Coronary artery (tissue), 2 donors: ENCODE results near the gene FLRT1.

Source experiments
- DNase-seq: peaks from one replicate; pipeline ENCODE4 v3.0.0-alpha.2; 2017; ENCODE audit warnings: low spot score
- H3K27ac ChIP-seq, 2 donors: fragments of 200-600 bp; sonication (generic); one replicate each; pipeline ENCODE4 v1.5.1; 2016 to 2019
- H3K4me3 ChIP-seq: fragments of 200-600 bp; sonication (generic); 2 replicates; pipeline ENCODE4 v1.5.1; 2016; ENCODE audit warnings: mild to moderate bottlenecking, moderate library complexity
- TF ChIP-seq, protein P1 (sequence below): fragments of 200-600 bp; sonication (generic); IDR thresholded peaks from one replicate; pipeline ENCODE4 v1.5.1; 2019; ENCODE audit warnings: antibody characterized with exemption

FLRT1 gene

DNA sequence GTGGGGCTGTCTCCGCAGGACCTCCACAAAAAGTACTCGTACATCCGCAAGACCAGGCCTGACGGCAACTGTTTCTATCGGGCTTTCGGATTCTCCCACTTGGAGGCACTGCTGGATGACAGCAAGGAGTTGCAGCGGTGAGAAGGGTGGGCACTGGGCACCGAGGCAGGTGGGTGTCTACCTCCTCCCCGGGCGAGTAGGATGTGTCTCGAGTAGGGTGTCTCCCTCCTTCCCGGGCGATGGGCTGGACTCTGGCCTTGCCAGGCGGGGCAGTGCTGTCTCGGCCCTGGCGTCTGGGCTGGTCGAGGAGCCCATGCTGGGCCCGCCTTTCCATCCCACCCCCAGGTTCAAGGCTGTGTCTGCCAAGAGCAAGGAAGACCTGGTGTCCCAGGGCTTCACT is 39.2 kb upstream of the FLRT1 start:
- H3K4me3 ChIP-seq: no peak overlapping the region
- no peak overlapping the region for H3K27ac ChIP-seq
- no peak for DNase-seq
- TF ChIP-seq, protein P1, sequence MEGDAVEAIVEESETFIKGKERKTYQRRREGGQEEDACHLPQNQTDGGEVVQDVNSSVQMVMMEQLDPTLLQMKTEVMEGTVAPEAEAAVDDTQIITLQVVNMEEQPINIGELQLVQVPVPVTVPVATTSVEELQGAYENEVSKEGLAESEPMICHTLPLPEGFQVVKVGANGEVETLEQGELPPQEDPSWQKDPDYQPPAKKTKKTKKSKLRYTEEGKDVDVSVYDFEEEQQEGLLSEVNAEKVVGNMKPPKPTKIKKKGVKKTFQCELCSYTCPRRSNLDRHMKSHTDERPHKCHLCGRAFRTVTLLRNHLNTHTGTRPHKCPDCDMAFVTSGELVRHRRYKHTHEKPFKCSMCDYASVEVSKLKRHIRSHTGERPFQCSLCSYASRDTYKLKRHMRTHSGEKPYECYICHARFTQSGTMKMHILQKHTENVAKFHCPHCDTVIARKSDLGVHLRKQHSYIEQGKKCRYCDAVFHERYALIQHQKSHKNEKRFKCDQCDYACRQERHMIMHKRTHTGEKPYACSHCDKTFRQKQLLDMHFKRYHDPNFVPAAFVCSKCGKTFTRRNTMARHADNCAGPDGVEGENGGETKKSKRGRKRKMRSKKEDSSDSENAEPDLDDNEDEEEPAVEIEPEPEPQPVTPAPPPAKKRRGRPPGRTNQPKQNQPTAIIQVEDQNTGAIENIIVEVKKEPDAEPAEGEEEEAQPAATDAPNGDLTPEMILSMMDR: no peak

GRCh38 chr11:63997104-63997700 is 38.5 kb upstream of the FLRT1 start:
- no peak for DNase-seq
- no peak overlapping the region for H3K27ac ChIP-seq
- no peak overlapping the region for H3K4me3 ChIP-seq
- TF ChIP-seq, protein P1: no peak

DNA sequence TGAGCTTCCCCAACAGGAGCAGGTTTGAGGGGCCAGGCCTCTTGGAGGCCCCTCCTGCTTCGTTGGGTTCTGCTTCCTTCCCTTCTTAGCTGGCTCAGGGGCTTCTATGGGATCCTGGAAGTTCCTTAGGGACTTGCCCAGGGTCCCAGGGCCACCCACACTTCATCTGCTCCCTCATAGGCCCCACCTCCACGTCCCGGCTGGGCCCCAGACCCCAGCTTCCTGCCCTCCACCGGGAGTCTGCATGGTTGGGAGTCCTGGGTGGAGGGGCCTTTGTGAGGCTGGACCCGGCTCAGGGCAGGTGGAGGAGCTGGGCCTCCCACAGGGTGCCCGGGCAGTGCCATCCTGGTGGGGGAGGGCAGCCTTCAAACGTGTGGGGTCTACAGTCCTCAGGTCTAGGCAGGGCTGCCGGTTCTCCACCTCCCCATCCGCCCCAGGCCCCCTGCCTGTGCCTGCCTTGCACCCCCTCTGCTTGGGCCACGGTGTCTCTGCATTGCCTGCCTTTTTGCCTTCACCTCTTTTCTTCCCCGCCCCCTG is 37.9 kb upstream of the FLRT1 start:
- TF ChIP-seq, protein P1: no peak
- DNase-seq: no peak
- H3K4me3 ChIP-seq: no peak overlapping the region
- no peak overlapping the region for H3K27ac ChIP-seq

GRCh38 chr11:63998558-63999348 is 37.0 kb upstream of the FLRT1 start:
- H3K27ac ChIP-seq: no peak overlapping the region
- TF ChIP-seq, protein P1: no peak
- DNase-seq: no peak
- peak overlapping the region; percentile 64 for H3K4me3 ChIP-seq

DNA sequence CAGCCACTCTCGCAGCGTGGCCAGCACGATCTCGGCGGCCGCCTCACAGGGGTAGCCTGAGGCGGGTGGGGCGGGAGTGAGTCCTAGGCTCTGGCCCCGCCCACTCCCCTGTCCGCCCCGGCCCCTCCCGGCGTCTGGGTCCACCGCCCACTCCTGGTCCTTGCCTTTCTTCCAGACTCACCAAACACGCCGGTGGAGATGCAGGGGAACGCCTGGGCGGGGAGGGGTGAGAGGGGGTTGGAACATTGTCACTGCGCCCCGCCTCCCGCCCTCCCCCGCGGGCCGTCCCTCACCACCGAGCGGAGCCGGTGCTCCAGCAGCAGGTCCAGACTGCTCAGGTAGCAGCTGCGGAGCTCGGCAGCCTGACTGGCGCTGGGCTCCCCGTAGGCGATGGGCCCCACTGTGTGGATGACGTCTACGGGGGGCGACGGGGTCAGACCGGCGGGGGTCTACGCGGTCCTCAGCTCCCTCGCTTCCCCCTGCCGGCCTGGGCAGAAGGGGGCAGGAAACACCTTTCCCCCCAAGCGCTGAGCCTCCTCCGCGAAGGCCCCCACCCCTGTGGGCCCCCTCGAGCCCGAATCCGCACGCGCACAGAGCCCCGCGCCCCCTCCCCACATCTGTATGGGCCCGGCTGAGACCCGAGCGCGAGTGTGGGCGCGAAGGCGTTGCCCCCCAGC is 36.2 kb upstream of the FLRT1 start:
- DNase-seq: no peak
- peak overlapping the region; percentile 64 for H3K4me3 ChIP-seq
- TF ChIP-seq, protein P1: no peak
- H3K27ac ChIP-seq: no peak overlapping the region

- Histone ChIP-seq H3K4me3 (peak overlapping the region; percentile 64), H3K27ac (peak overlapping the region in 1 of 2 donors; percentile 8)
- DNase-seq: no peak
- TF ChIP-seq, protein P1: peak; percentile 91
Measured at GRCh38 chr11:64000026-64000739, 35.5 kb upstream of the FLRT1 start.
